DOHH2 (cell line): ENCODE data around the gene KLHL15.

Experiments used
- H3F3A ChIP-seq: fragments of 200-600 bp; sonication (generic), shearing (Covaris generic); 2 replicates; pipeline ENCODE4 v1.6.0; 2016; ENCODE audit warnings: antibody characterized with exemption, mild to moderate bottlenecking; ENCODE audit not compliant: control insufficient read depth, insufficient read depth
- H3K27ac ChIP-seq: fragments of 200-600 bp; sonication (generic); 2 replicates; pipeline ENCODE4 v1.5.1; 2014; ENCODE audit warnings: low read depth, mild to moderate bottlenecking, low read length, moderate library complexity
- H3K27me3 ChIP-seq: fragments of 200-600 bp; sonication (generic); 2 replicates; pipeline ENCODE4 v1.6.1; 2014; ENCODE audit warnings: mild to moderate bottlenecking, low read length, mixed read lengths; ENCODE audit not compliant: control insufficient read depth
- H3K36me3 ChIP-seq: fragments of 200-600 bp; sonication (generic); 2 replicates; pipeline ENCODE4 v1.6.1; 2014; ENCODE audit warnings: mild to moderate bottlenecking, low read length, moderate library complexity, mixed read lengths; ENCODE audit not compliant: control insufficient read depth
- H3K4me1 ChIP-seq: fragments of 200-600 bp; sonication (generic); 2 replicates; pipeline ENCODE4 v1.6.1; 2014; ENCODE audit warnings: mild to moderate bottlenecking, low read length, mixed read lengths; ENCODE audit not compliant: control insufficient read depth
- H3K4me2 ChIP-seq: fragments of 200-600 bp; sonication (generic); 2 replicates; pipeline ENCODE4 v1.6.0; 2014; ENCODE audit warnings: mild to moderate bottlenecking, low read length, moderate library complexity
- H3K4me3 ChIP-seq: fragments of 200-600 bp; sonication (generic); 2 replicates; pipeline ENCODE4 v1.5.1; 2014; ENCODE audit warnings: mild to moderate bottlenecking, low read length, mixed read lengths
- H3K79me2 ChIP-seq: fragments of 200-600 bp; sonication (generic); 2 replicates; pipeline ENCODE4 v1.6.1; 2014; ENCODE audit warnings: mild to moderate bottlenecking, low read length, mixed read lengths; ENCODE audit not compliant: control insufficient read depth
- H3K9me2 ChIP-seq: fragments of 200-600 bp; sonication (generic); replicated peaks from 2 replicates; pipeline ENCODE4 v1.6.1; 2014; ENCODE audit warnings: mild to moderate bottlenecking, low read length, mixed read lengths; ENCODE audit not compliant: control insufficient read depth
- H3K9me3 ChIP-seq: fragments of 200-600 bp; sonication (generic); 2 replicates; pipeline ENCODE4 v1.6.1; 2014; ENCODE audit warnings: antibody characterized with exemption, low read length, mixed read lengths; ENCODE audit not compliant: control insufficient read depth, insufficient read depth
- H4K20me1 ChIP-seq: fragments of 200-600 bp; sonication (generic); 2 replicates; pipeline ENCODE4 v1.6.0; 2014; ENCODE audit warnings: low read depth, mild to moderate bottlenecking, antibody characterized with exemption, low read length, moderate library complexity; ENCODE audit not compliant: control insufficient read depth, insufficient read depth
- CTCF ChIP-seq: fragments of 200-600 bp; sonication (generic); IDR thresholded peaks from one replicate; pipeline ENCODE4 v1.5.1; 2014; ENCODE audit warnings: antibody characterized with exemption, mild to moderate bottlenecking, low read depth, low read length; ENCODE audit not compliant: poor library complexity, severe bottlenecking
- EZH2phosphoT487 ChIP-seq: fragments of 200-600 bp; sonication (generic); IDR thresholded peaks from 2 replicates; pipeline ENCODE4 v1.6.1; 2017; ENCODE audit warnings: borderline replicate concordance, mild to moderate bottlenecking, antibody characterized with exemption, low read length, moderate library complexity, mixed read lengths

The KLHL15 gene

GRCh38 chrX:24026432-24026831 lies 554 bp downstream of the KLHL15 start:
- no peaks in the 10 kb centered on the region for H3K9me3 ChIP-seq
- H3K27me3 ChIP-seq: no peaks in the 10 kb centered on the region
- peaks cover 29% of the 10 kb centered on the region for H3K36me3 ChIP-seq
- no peaks in the 10 kb centered on the region for H4K20me1 ChIP-seq
- peaks cover 19% of the 10 kb centered on the region for H3K4me1 ChIP-seq
- TF ChIP-seq CTCF: no peak
- TF ChIP-seq EZH2phosphoT487: no peak
- H3F3A ChIP-seq: 0 out of 2 replicates have a peak, but pooled peaks cover 3% of the 10 kb centered on the region
- H3K4me3 ChIP-seq: peak overlapping the region; percentile 88
- H3K79me2 ChIP-seq: peaks cover 41% of the 10 kb centered on the region
- no peaks in the 10 kb centered on the region for H3K9me2 ChIP-seq
- H3K27ac ChIP-seq: peak overlapping the region; percentile 67; the same call in 1 of the 2 replicates
- peak overlapping the region; percentile 81 for H3K4me2 ChIP-seq

- no peaks in the 10 kb centered on the region for H3K27me3 ChIP-seq
- peak overlapping the region; percentile 67 for H3K27ac ChIP-seq
- H3K4me1 ChIP-seq: peaks cover 24% of the 10 kb centered on the region
These were observed 1.1 kb downstream of the KLHL15 start for GRCh38 chrX:24025741-24026403.

GRCh38 chrX:24024819-24025740 lies 1.9 kb downstream of the KLHL15 start:
- no peak for TF ChIP-seq CTCF
- no peak for TF ChIP-seq EZH2phosphoT487
- no peaks in the 10 kb centered on the region for H3K9me2 ChIP-seq
- no peaks in the 10 kb centered on the region for H3K27me3 ChIP-seq
- H4K20me1 ChIP-seq: no peaks in the 10 kb centered on the region
- H3K4me3 ChIP-seq: peak overlapping the region; percentile 89
- 0 out of 2 replicates have a peak, but pooled peaks cover 3% of the 10 kb centered on the region for H3F3A ChIP-seq
- H3K4me1 ChIP-seq: peaks cover 32% of the 10 kb centered on the region
- no peaks in the 10 kb centered on the region for H3K9me3 ChIP-seq
- peak overlapping the region; percentile 70 for H3K27ac ChIP-seq
- H3K36me3 ChIP-seq: peaks cover 35% of the 10 kb centered on the region
- peak overlapping the region; percentile 81 for H3K4me2 ChIP-seq
- H3K79me2 ChIP-seq: peaks cover 55% of the 10 kb centered on the region

More at GRCh38 chrX:24025741-24026403, 1.1 kb downstream of the KLHL15 start:
- no peaks in the 10 kb centered on the region for H4K20me1 ChIP-seq
- peak overlapping the region; percentile 81 for H3K4me2 ChIP-seq
- peaks cover 34% of the 10 kb centered on the region for H3K36me3 ChIP-seq
- 0 out of 2 replicates have a peak, but pooled peaks cover 3% of the 10 kb centered on the region for H3F3A ChIP-seq
- H3K79me2 ChIP-seq: peaks cover 47% of the 10 kb centered on the region
- no peaks in the 10 kb centered on the region for H3K9me3 ChIP-seq
- peak overlapping the region; percentile 88 for H3K4me3 ChIP-seq
- TF ChIP-seq EZH2phosphoT487 (no peak), CTCF (no peak)
- no peaks in the 10 kb centered on the region for H3K9me2 ChIP-seq
